ENCODE measurements around the gene UTS2R. TPM values are rescaled to one million over a fixed set of nuclear protein-coding genes. Genes with fewer than 3 reads are reported as not detected.

Gene UTS2R
- total RNA-seq, 2 donors from 2014 or later: 0.40 TPM; not detected in 1

- Mint-ChIP-seq H3K27ac (no peak overlapping the region), H3K4me3 (no peak overlapping the region), H3K36me3 (ENCODE audit: low read depth) (peaks cover 15% of the 10 kb centered on the region), H3K9me3 (no peaks in the 10 kb centered on the region), H3K27me3 (ENCODE audit: insufficient read depth) (no peaks in the 10 kb centered on the region), H3K4me1 (peaks cover 3% of the 10 kb centered on the region)
- Histone ChIP-seq H3K36me3 (ENCODE audit: control insufficient read depth, insufficient read depth, low read length) (no peaks in the 10 kb centered on the region), H3K4me3 (ENCODE audit: low read length) (no peak overlapping the region), H3K27me3 (ENCODE audit: control insufficient read depth, insufficient read depth, low read length, poor library complexity, severe bottlenecking) (no peaks in the 10 kb centered on the region), H3K9me3 (ENCODE audit: control insufficient read depth, low read length) (no peaks in the 10 kb centered on the region), H3K4me1 (ENCODE audit: control insufficient read depth, insufficient read depth, low read length) (no peaks in the 10 kb centered on the region), H3K9ac (ENCODE audit: extremely low read depth, low read length, poor library complexity, severe bottlenecking) (no peak overlapping the region), H3K27ac (ENCODE audit: low read depth, low read length) (no peak overlapping the region)
- DNase-seq: no peak
- no peak for TF ChIP-seq CTCF (conservative IDR thresholded peaks at IDR 0.05)
- whole genome bisulfite sequencing, 2 experiments (ENCODE audit: insufficient coverage in 1 of 2, insufficient read length in 1 of 2): 94 to 96% methylated on average over 19 to 29 of the region's 34 CpGs
Measured at GRCh38 chr17:82390015-82390859, 18.7 kb downstream of the UTS2R start.

- Mint-ChIP-seq H3K4me1 (peaks cover 3% of the 10 kb centered on the region), H3K4me3 (no peak overlapping the region), H3K36me3 (ENCODE audit: low read depth) (peaks cover 15% of the 10 kb centered on the region), H3K27ac (no peak overlapping the region), H3K9me3 (no peaks in the 10 kb centered on the region), H3K27me3 (ENCODE audit: insufficient read depth) (no peaks in the 10 kb centered on the region)
- WGBS, 2 experiments (ENCODE audit: insufficient coverage in 1 of 2, insufficient read length in 1 of 2): 93 to 94% methylated on average over 5 to 13 of the region's 13 CpGs
- TF ChIP-seq CTCF (conservative IDR thresholded peaks at IDR 0.05): no peak
- DNase-seq: no peak
- no peak overlapping the region for H3K4me3 ChIP-seq (ENCODE audit: low read length)
- H3K4me1 ChIP-seq (ENCODE audit: control insufficient read depth, insufficient read depth, low read length): no peaks in the 10 kb centered on the region
- H3K27me3 ChIP-seq (ENCODE audit: control insufficient read depth, insufficient read depth, low read length, poor library complexity, severe bottlenecking): no peaks in the 10 kb centered on the region
- no peak overlapping the region for H3K27ac ChIP-seq (ENCODE audit: low read depth, low read length)
- H3K9me3 ChIP-seq (ENCODE audit: control insufficient read depth, low read length): no peaks in the 10 kb centered on the region
- no peaks in the 10 kb centered on the region for H3K36me3 ChIP-seq (ENCODE audit: control insufficient read depth, insufficient read depth, low read length)
- no peak overlapping the region for H3K9ac ChIP-seq (ENCODE audit: extremely low read depth, low read length, poor library complexity, severe bottlenecking)
Measured at GRCh38 chr17:82390860-82391435, 19.4 kb downstream of the UTS2R start.

- Histone ChIP-seq H3K36me3 (ENCODE audit: control insufficient read depth, insufficient read depth, low read length) (no peaks in the 10 kb centered on the region), H3K27ac (ENCODE audit: low read depth, low read length) (no peak overlapping the region), H3K9me3 (ENCODE audit: control insufficient read depth, low read length) (no peaks in the 10 kb centered on the region), H3K4me1 (ENCODE audit: control insufficient read depth, insufficient read depth, low read length) (no peaks in the 10 kb centered on the region), H3K27me3 (ENCODE audit: control insufficient read depth, insufficient read depth, low read length, poor library complexity, severe bottlenecking) (no peaks in the 10 kb centered on the region), H3K9ac (ENCODE audit: extremely low read depth, low read length, poor library complexity, severe bottlenecking) (no peak overlapping the region), H3K4me3 (ENCODE audit: low read length) (no peak overlapping the region)
- Mint-ChIP-seq H3K36me3 (ENCODE audit: low read depth) (peaks cover 15% of the 10 kb centered on the region), H3K4me3 (no peak overlapping the region), H3K27me3 (ENCODE audit: insufficient read depth) (no peaks in the 10 kb centered on the region), H3K4me1 (peaks cover 3% of the 10 kb centered on the region), H3K9me3 (no peaks in the 10 kb centered on the region), H3K27ac (no peak overlapping the region)
- 94 to 95% methylated on average over 18 to 23 of the region's 23 CpGs for WGBS, 2 experiments (ENCODE audit: insufficient coverage in 1 of 2, insufficient read length in 1 of 2)
- DNase-seq: no peak
- TF ChIP-seq CTCF (conservative IDR thresholded peaks at IDR 0.05): no peak
Measured at GRCh38 chr17:82391496-82392066, 20.0 kb downstream of the UTS2R start.
